T-cell (primary cell): ENCODE data around the gene CNOT4. TPM values are rescaled to one million over a fixed set of nuclear protein-coding genes. Genes with fewer than 3 reads are reported as not detected.

Experiments used
- ATAC-seq, 4 experiments: fragments of 200-7000 bp in 3 of 4; fragments of 150-1000 bp in 1 of 4; cut with Tn5 transposase; replicated peaks in 1 of 4; 1 replicate in 3 of 4; 2 replicates in 1 of 4; pipeline ENCODE4 v1.10.0; 2021; ENCODE audit warnings: moderate library complexity in 3 of 4, mild to moderate bottlenecking in 2 of 4, moderate number of reproducible peaks in 1 of 4
- CTCF ChIA-PET, 2 donors: fragments of 300-600 bp; sonication (Branson Sonifier 250); formaldehyde crosslinking; loops; one replicate each; lab custom pipeline; 2022; ENCODE audit warnings: antibody characterized with exemption in 2 of 2; lab: Charles Lee
- POLR2A ChIA-PET, 2 donors: fragments of 300-600 bp; sonication (Branson Sonifier 250); formaldehyde crosslinking; loops; one replicate each; lab custom pipeline; 2022; ENCODE audit warnings: antibody characterized with exemption in 2 of 2; lab: Charles Lee
- DNase-seq, 35 experiments: peaks; one replicate each; pipeline versions ENCODE4 v3.0.0 to v3.0.0-alpha.2; 2013 to 2023
- H3K27ac ChIP-seq: one replicate; pipeline ENCODE4 v1.5.1; 2013; ENCODE audit warnings: low read length
- H3K27me3 ChIP-seq, 2 experiments: replicated peaks in 1 of 2; 1 replicate in 1 of 2; 2 replicates in 1 of 2; pipeline versions ENCODE4 v1.6.1 to v1.7.0; 2013; ENCODE audit warnings: low read length in 1 of 2, mixed read lengths in 1 of 2; ENCODE audit not compliant: control insufficient read depth in 2 of 2, insufficient read depth in 2 of 2; ENCODE audit errors: extremely low read depth in 1 of 2
- H3K36me3 ChIP-seq, 2 donors: 1 replicate in 1 of 2; 2 replicates in 1 of 2; pipeline versions ENCODE4 v1.6.1 to v1.7.0; 2013; ENCODE audit warnings: low read length in 1 of 2; ENCODE audit not compliant: control insufficient read depth in 2 of 2, insufficient read depth in 1 of 2; ENCODE audit errors: extremely low read depth in 1 of 2
- H3K4me1 ChIP-seq, 2 experiments: 1 replicate in 1 of 2; 2 replicates in 1 of 2; pipeline versions ENCODE4 v1.6.1 to v1.7.0; 2013; ENCODE audit warnings: low read length in 2 of 2, mixed read lengths in 1 of 2; ENCODE audit not compliant: insufficient read depth in 2 of 2, control insufficient read depth in 1 of 2; ENCODE audit errors: extremely low read depth in 1 of 2
- H3K4me3 ChIP-seq, 2 donors: 1 replicate in 1 of 2; 2 replicates in 1 of 2; pipeline versions ENCODE4 v1.5.1 to v1.7.0; 2013; ENCODE audit warnings: mild to moderate bottlenecking in 2 of 2, low read length in 1 of 2, moderate library complexity in 1 of 2; ENCODE audit not compliant: control insufficient read depth in 1 of 2; ENCODE audit errors: extremely low read depth in 1 of 2
- H3K9me3 ChIP-seq: 2 replicates; pipeline ENCODE4 v1.7.0; 2013
- H3K27ac Mint-ChIP-seq, 2 donors: one replicate each; pipeline ENCODE4 v1.8.0; 2020 to 2021; ENCODE audit warnings: mild to moderate bottlenecking in 2 of 2, mixed read lengths in 2 of 2
- H3K27me3 Mint-ChIP-seq, 2 donors: one replicate each; pipeline ENCODE4 v1.8.0; 2021 to 2022; ENCODE audit warnings: mixed read lengths in 2 of 2
- H3K36me3 Mint-ChIP-seq: one replicate; pipeline ENCODE4 v1.8.0; 2021; ENCODE audit warnings: mixed read lengths
- H3K4me1 Mint-ChIP-seq, 3 donors: one replicate each; pipeline ENCODE4 v1.8.0; 2020 to 2022; ENCODE audit warnings: mixed read lengths in 3 of 3, mild to moderate bottlenecking in 1 of 3
- H3K4me3 Mint-ChIP-seq, 3 donors: one replicate each; pipeline ENCODE4 v1.8.0; 2020 to 2022; ENCODE audit warnings: mild to moderate bottlenecking in 3 of 3, mixed read lengths in 3 of 3, moderate library complexity in 3 of 3
- H3K9me3 Mint-ChIP-seq, 3 donors: one replicate each; pipeline ENCODE4 v1.8.0; 2020 to 2022; ENCODE audit warnings: mixed read lengths in 3 of 3
- WGBS: methylation state at CpG from one replicate; pipeline ENCODE4 v1.1.5; 2013; ENCODE audit warnings: missing lambda C conversion rate; ENCODE audit not compliant: insufficient coverage; 5-methylcytosine and 5-hydroxymethylcytosine counted together
- total RNA-seq, 35 experiments: library from RNA in 6 of 35; stranded (reverse) in 6 of 35; fragments of 120-200 nt in 1 of 35; gene quantifications; one replicate each; pipeline versions ENCODE4 v1.2.1 to v1.2.4 and lab custom pipeline; 2013 to 2026

Gene CNOT4
- total RNA-seq, 5 donors from 2014 or later (not counting 1 experiment from before 2014, with no cell fraction given), result 29.4 to 36.8 (median 33.7) TPM

DNA sequence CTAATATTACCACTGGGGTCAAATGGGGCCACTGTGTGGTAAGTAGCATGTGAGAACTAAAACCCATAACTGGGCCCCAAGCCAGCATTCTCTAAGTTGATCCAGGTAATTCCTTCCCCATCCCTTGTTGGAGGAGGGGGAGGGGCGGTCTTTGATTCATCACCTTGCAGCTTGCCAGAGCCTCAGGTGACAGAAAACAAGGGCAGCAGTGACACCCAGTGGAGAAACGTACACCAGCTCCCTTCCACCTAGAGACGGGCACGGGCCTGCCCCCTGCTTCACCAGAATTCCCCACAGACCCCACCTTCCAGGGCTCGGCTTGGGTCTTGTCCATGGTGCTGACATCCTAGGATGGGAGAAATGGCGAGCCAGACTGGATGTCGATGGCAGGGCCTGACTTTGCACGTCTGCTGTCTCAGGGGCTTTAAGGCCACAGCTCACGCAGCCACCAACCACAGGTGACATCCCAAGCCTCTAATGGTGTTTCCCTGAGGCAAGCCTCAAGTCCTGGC is 174.2 kb downstream of the CNOT4 start:
- WGBS, result 40% methylated on average over 5 of the region's 9 CpGs
- ChIA-PET CTCF (interaction anchor here (0.5 to 2.4 kb wide), 2 partner anchors 55 to 819 kb away, joined by 3 to 18 read pairs; no protein-coding TSS in a partner anchor), POLR2A (interaction anchor here in 1 of 2 donors (0.5 kb wide), 1 partner anchor 147 kb away, joined by 4 read pairs; no protein-coding TSS in a partner anchor)
- DNase-seq (peak in 15 of 35 experiments; percentile 1 to 40 (median 7)), ATAC-seq (peak in 1 of 4 experiments; percentile 47)
- H3K4me1 Mint-ChIP-seq, result no peaks in the 10 kb centered on the region
- Histone ChIP-seq H3K36me3 (no peaks in the 10 kb centered on the region), H3K4me1 (no peaks in the 10 kb centered on the region), H3K27ac (no peak overlapping the region), H3K9me3 (no peaks in the 10 kb centered on the region), H3K27me3 (peaks cover 0 to 4% of the 10 kb centered on the region in 2 experiments), H3K4me3 (no peak overlapping the region)
- H3K4me3 Mint-ChIP-seq, result no peak overlapping the region
- no peaks in the 10 kb centered on the region for H3K9me3 Mint-ChIP-seq
- H3K36me3 Mint-ChIP-seq, result peaks cover 3% of the 10 kb centered on the region
- H3K27ac Mint-ChIP-seq, result no peak overlapping the region
- no peaks in the 10 kb centered on the region for H3K27me3 Mint-ChIP-seq

- Histone ChIP-seq H3K27me3 (peaks cover 0 to 4% of the 10 kb centered on the region in 2 experiments), H3K27ac (no peak overlapping the region), H3K4me3 (no peak overlapping the region), H3K36me3 (no peaks in the 10 kb centered on the region), H3K9me3 (no peaks in the 10 kb centered on the region), H3K4me1 (no peaks in the 10 kb centered on the region)
- peaks cover 3% of the 10 kb centered on the region for H3K36me3 Mint-ChIP-seq
- no peak overlapping the region for H3K27ac Mint-ChIP-seq
- ChIA-PET CTCF (interaction anchor here in 1 of 2 donors (2.4 kb wide), 1 partner anchor 54 kb away, joined by 18 read pairs; no protein-coding TSS in a partner anchor), POLR2A (interaction anchor here in 1 of 2 donors (0.5 kb wide), 1 partner anchor 148 kb away, joined by 4 read pairs; no protein-coding TSS in a partner anchor)
- no peaks in the 10 kb centered on the region for H3K9me3 Mint-ChIP-seq
- no peak for DNase-seq
- no peak for ATAC-seq
- H3K4me3 Mint-ChIP-seq, result no peak overlapping the region
- H3K4me1 Mint-ChIP-seq, result no peaks in the 10 kb centered on the region
- WGBS, result 70% methylated on average over 2 of the region's 10 CpGs
- no peaks in the 10 kb centered on the region for H3K27me3 Mint-ChIP-seq
Observed at GRCh38 chr7:135334830-135335543, 174.9 kb downstream of the CNOT4 start.

GRCh38 chr7:135333946-135334345 is 176.0 kb downstream of the CNOT4 start:
- Histone ChIP-seq H3K9me3 (no peaks in the 10 kb centered on the region), H3K4me1 (no peaks in the 10 kb centered on the region), H3K36me3 (no peaks in the 10 kb centered on the region), H3K27ac (no peak overlapping the region), H3K27me3 (peaks cover 0 to 9% of the 10 kb centered on the region in 2 experiments), H3K4me3 (no peak overlapping the region)
- H3K4me1 Mint-ChIP-seq, result no peaks in the 10 kb centered on the region
- ChIA-PET CTCF (no interaction called here), POLR2A (no interaction called here)
- H3K4me3 Mint-ChIP-seq, result no peak overlapping the region
- no CpG with 5 or more reads among the region's 1 CpG for WGBS
- ATAC-seq, result no peak
- H3K27me3 Mint-ChIP-seq, result no peaks in the 10 kb centered on the region
- H3K9me3 Mint-ChIP-seq, result no peaks in the 10 kb centered on the region
- peaks cover 3% of the 10 kb centered on the region for H3K36me3 Mint-ChIP-seq
- no peak overlapping the region for H3K27ac Mint-ChIP-seq
- DNase-seq, result no peak

DNA sequence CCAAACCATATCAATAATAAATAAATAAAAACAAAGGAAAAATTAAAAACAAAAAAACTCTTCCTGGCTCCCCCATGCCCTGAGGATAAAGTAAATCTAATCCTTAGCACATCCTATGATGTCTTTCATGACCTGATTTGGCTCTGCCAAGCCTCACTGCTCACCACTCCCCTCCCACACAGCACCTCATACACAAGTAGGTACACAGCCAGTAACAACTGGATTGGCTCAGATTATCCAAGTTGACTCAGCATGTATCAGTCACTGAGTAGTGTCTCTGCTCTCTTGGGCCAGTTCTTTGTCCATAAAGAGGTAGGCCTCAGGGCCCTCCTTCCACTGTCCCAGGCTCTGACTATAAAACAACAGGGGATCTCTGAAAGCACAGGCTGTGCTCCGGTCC is 176.7 kb downstream of the CNOT4 start:
- Histone ChIP-seq H3K4me1 (no peaks in the 10 kb centered on the region), H3K27me3 (peaks cover 0 to 9% of the 10 kb centered on the region in 2 experiments)

DNA sequence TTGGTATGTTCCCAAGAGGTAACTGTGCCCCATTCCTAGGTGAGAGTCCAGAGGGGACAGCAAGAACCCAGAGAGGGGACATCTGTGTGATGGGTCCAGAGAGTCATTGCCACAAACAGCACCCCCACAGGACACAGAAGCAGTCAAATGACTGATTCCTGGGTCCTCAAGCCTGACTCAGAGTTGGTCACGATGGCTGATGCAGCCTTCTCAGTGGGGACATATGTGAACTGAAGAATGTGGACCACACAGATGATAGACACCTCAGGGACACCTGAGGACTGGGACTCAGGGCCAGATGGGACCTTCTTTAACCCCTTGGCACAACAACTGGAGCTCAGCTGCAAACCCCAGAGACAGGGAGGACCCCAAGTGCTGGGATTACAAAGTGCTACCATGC is 179.8 kb downstream of the CNOT4 start:
- Histone ChIP-seq H3K36me3 (no peaks in the 10 kb centered on the region), H3K4me3 (no peak overlapping the region), H3K27me3 (peaks cover 0 to 5% of the 10 kb centered on the region in 2 experiments), H3K4me1 (no peaks in the 10 kb centered on the region), H3K27ac (no peak overlapping the region), H3K9me3 (no peaks in the 10 kb centered on the region)
- Mint-ChIP-seq H3K4me1 (no peaks in the 10 kb centered on the region), H3K27ac (no peak overlapping the region), H3K9me3 (peaks cover 0 to 3% (median 0%) of the 10 kb centered on the region in 3 donors), H3K36me3 (peaks cover 3% of the 10 kb centered on the region), H3K27me3 (no peaks in the 10 kb centered on the region), H3K4me3 (no peak overlapping the region)
- CTCF ChIA-PET, result no interaction called here
- 100% methylated on average over 1 of the region's 1 CpG for WGBS
- POLR2A ChIA-PET, result no interaction called here
- no peak for DNase-seq
- ATAC-seq, result no peak

More for the DNA sequence above, 176.7 kb downstream of the CNOT4 start:
- no peaks in the 10 kb centered on the region for H3K36me3 ChIP-seq
- ChIA-PET POLR2A (no interaction called here), CTCF (no interaction called here)
- no peak overlapping the region for H3K27ac ChIP-seq
- DNase-seq, result no peak
- no peak for ATAC-seq
- Mint-ChIP-seq H3K27ac (no peak overlapping the region), H3K27me3 (no peaks in the 10 kb centered on the region), H3K36me3 (peaks cover 3% of the 10 kb centered on the region), H3K9me3 (no peaks in the 10 kb centered on the region), H3K4me1 (no peaks in the 10 kb centered on the region), H3K4me3 (no peak overlapping the region)
- no peaks in the 10 kb centered on the region for H3K9me3 ChIP-seq
- H3K4me3 ChIP-seq, result no peak overlapping the region
- 100% methylated on average over 1 of the region's 1 CpG for WGBS

DNA sequence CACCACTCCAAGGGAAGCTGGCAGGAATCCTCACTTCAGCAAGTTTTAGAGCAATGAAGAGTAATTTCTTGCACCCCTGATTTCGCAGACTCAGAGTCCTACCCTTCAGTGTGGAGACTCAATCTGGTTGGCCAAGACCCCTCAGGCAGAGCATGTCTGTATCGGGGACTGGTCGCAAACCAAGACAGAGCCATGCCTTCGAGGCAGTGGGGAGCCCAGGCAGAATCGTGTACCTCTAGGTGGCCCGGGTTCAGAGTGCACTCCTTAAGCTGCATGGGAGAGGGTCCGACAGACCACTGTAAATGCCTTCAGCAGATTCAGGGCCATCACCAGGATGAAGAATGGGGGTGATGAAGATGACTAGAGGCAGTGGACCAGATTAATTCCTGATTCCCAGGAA is 181.4 kb downstream of the CNOT4 start:
- POLR2A ChIA-PET, result interaction anchor here in 1 of 2 donors (0.6 kb wide), 1 partner anchor 84 kb away, joined by 3 read pairs; no protein-coding TSS in a partner anchor
- Histone ChIP-seq H3K27me3 (peaks cover 0 to 5% of the 10 kb centered on the region in 2 experiments), H3K9me3 (no peaks in the 10 kb centered on the region), H3K4me3 (no peak overlapping the region), H3K27ac (no peak overlapping the region), H3K4me1 (no peaks in the 10 kb centered on the region), H3K36me3 (no peaks in the 10 kb centered on the region)
- Mint-ChIP-seq H3K27me3 (no peaks in the 10 kb centered on the region), H3K36me3 (peaks cover 9% of the 10 kb centered on the region), H3K4me3 (no peak overlapping the region), H3K4me1 (no peaks in the 10 kb centered on the region), H3K27ac (no peak overlapping the region), H3K9me3 (peaks cover 0 to 14% (median 10%) of the 10 kb centered on the region in 3 donors)
- ATAC-seq, result no peak
- 94% methylated on average over 3 of the region's 7 CpGs for WGBS
- DNase-seq, result no peak
- CTCF ChIA-PET, result no interaction called here
